Stimulated activated CD4-positive, alpha-beta T cell treated with anti-CD3 and anti-CD28 coated beads, Interleukin-12 subunit alpha, Interleukin-12 subunit beta, amount 100 ng/mL, for 4 hours (primary cell): Measurements from ENCODE around the gene CFAP251.

Source experiments
- DNase-seq: peaks from one replicate; pipeline ENCODE4 v3.0.0-alpha.2; 2020

CFAP251 gene

GRCh38 chr12:122009741-122010140 lies 91.3 kb downstream of the CFAP251 start:
- DNase-seq: no peak

- DNase-seq: no peak
Measured at GRCh38 chr12:122012184-122012583, 93.8 kb downstream of the CFAP251 start.

- no peak for DNase-seq
Measured at GRCh38 chr12:122013136-122013535, 94.7 kb downstream of the CFAP251 start.

- no peak for DNase-seq
Measured at GRCh38 chr12:122013791-122014590, 95.6 kb downstream of the CFAP251 start.

- no peak for DNase-seq
Measured at GRCh38 chr12:122014781-122015180, 96.4 kb downstream of the CFAP251 start.

- DNase-seq: no peak
Measured at GRCh38 chr12:122018457-122018856, 100.1 kb downstream of the CFAP251 start.

GRCh38 chr12:122018937-122019336 lies 100.5 kb downstream of the CFAP251 start:
- DNase-seq: no peak

- DNase-seq: no peak
Measured at GRCh38 chr12:122020795-122021192, 102.4 kb downstream of the CFAP251 start.

- DNase-seq: no peak
Measured at GRCh38 chr12:122021193-122021821, 102.9 kb downstream of the CFAP251 start.

- DNase-seq: peak; percentile 62
Measured at GRCh38 chr12:122021822-122022392, 103.5 kb downstream of the CFAP251 start, which contains the start of gene BCL7A. TSS of gene BCL7A (plus strand) at chr12:122021884. CDS start at chr12:122022092, 208 bp downstream.

- DNase-seq: peak; percentile 42
Measured at GRCh38 chr12:122022393-122023338, 104.3 kb downstream of the CFAP251 start.

- no peak for DNase-seq
Measured at GRCh38 chr12:122023339-122024131, 105.1 kb downstream of the CFAP251 start.

GRCh38 chr12:122024132-122024785 lies 105.9 kb downstream of the CFAP251 start:
- no peak for DNase-seq

GRCh38 chr12:122026706-122027333 lies 108.4 kb downstream of the CFAP251 start:
- DNase-seq: no peak

- DNase-seq: no peak
Measured at GRCh38 chr12:122028165-122028904, 109.9 kb downstream of the CFAP251 start.

- no peak for DNase-seq
Measured at GRCh38 chr12:122028905-122029560, 110.6 kb downstream of the CFAP251 start.

GRCh38 chr12:122029620-122030423 lies 111.4 kb downstream of the CFAP251 start:
- DNase-seq: no peak

GRCh38 chr12:122030424-122031035 lies 112.1 kb downstream of the CFAP251 start:
- DNase-seq: no peak
